Measurements from ENCODE around the gene RAPGEF5.

GRCh38 chr7:22302951-22303423 lies 54.0 kb downstream of the RAPGEF5 start:
- no peak for TF ChIP-seq EGR1 (IDR thresholded peaks at IDR 0.05; ENCODE audit: low read depth in 2 of 2)
- no peak for TF ChIP-seq CTCF (IDR thresholded peaks at IDR 0.05; ENCODE audit: low read depth, low read length, missing input control)
- TF ChIP-seq SP1 (IDR thresholded peaks at IDR 0.05): no peak
- TF ChIP-seq MAX (IDR thresholded peaks at IDR 0.05): no peak
- no peak for TF ChIP-seq RAD21 (IDR thresholded peaks at IDR 0.05)
